GM12865 (cell line): ENCODE results near the gene RGS17.

Experiments
- DNase-seq: peaks from one replicate; pipeline ENCODE4 v3.0.0; 2010; ENCODE audit warnings: low read depth
- H3K4me3 ChIP-seq: 2 replicates; pipeline ENCODE4 v1.5.1; 2011; ENCODE audit warnings: mild to moderate bottlenecking, low read depth, low read length, control low read depth
- TF ChIP-seq, protein P1 (sequence below): IDR thresholded peaks from 2 replicates; pipeline ENCODE4 v1.5.1; 2011; ENCODE audit warnings: low read length, control low read depth, low read depth, inconsistent platforms; ENCODE audit not compliant: insufficient read depth; ENCODE audit errors: missing control alignments

RGS17 gene

DNA sequence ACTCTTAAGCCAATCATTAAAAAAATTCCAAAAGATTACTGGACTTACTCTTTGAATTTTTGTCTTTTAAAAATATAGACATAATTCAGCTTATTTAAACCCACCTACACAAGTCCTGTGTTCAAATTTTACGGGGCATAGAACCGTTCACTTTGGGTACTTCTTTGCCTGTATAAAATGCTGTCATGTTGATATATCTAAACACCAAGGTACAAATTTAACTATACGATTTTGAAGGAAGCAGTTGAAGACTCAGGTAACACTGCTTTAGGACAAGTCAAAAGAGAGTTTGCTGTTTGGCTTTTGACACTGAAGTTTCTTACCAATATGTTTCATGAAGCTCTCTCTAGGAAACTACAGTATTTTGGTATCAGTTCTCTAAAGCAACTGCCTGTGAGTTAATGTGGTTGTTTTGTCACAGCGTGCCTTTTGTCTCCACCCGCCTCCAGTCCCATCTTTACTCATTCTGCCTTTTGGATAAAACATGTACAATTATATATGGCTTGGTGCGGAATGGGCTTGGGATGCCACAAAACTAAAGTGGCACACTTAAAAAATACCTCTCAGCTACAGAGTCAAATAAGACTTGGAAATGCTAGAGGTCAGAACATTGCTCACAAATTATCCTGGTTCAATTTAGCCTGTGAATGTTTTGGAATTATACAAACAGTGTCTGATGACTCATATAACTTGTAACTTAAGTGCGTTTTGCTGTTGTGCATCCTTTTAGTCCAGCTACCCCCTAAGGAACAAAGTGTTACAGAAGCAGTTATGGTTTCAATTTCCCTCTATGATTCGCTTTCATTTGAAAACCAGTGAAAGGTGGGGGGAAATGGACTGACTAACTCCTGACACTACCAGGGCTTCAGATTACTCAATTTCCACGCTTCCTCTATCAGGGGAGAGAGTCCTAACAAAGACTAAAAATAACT is 38.7 kb downstream of the RGS17 start:
- no peak overlapping the region for H3K4me3 ChIP-seq
- TF ChIP-seq, protein P1, sequence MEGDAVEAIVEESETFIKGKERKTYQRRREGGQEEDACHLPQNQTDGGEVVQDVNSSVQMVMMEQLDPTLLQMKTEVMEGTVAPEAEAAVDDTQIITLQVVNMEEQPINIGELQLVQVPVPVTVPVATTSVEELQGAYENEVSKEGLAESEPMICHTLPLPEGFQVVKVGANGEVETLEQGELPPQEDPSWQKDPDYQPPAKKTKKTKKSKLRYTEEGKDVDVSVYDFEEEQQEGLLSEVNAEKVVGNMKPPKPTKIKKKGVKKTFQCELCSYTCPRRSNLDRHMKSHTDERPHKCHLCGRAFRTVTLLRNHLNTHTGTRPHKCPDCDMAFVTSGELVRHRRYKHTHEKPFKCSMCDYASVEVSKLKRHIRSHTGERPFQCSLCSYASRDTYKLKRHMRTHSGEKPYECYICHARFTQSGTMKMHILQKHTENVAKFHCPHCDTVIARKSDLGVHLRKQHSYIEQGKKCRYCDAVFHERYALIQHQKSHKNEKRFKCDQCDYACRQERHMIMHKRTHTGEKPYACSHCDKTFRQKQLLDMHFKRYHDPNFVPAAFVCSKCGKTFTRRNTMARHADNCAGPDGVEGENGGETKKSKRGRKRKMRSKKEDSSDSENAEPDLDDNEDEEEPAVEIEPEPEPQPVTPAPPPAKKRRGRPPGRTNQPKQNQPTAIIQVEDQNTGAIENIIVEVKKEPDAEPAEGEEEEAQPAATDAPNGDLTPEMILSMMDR = no peak
- peak; percentile 62 for DNase-seq

DNA sequence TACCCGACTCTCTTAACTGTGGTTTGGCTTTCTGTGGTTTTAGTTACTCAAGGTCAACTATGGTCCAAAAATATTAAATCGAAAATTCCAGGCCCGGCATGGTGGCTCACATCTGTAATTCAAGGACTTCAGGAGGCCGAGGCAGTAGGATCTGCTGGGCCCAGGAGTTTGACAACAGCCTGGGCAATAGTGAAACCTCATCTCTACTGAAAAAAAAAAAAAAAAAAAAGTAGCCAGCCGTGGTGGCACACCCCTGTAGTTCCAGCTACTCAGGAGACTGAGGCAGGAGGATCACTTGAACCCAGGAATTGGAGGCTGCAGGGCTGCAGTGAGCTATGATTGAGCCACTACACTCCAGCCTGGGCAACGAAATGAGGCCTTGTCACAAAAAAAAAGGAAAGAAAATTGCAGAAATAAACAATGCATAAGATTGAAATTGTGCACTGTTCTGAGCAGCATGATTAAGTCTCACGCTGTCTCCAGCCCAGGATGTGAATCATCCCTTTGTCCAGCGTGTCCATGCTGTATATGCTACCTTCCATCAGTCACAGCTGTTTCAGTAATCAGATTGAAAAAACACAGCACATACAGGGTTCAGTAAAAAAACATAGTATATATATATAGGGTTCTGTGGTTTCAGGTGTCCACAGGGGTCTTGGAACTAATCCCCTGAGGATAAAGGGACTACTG is 40.7 kb downstream of the RGS17 start:
- TF ChIP-seq, protein P1 = no peak
- no peak overlapping the region for H3K4me3 ChIP-seq
- no peak for DNase-seq

DNA sequence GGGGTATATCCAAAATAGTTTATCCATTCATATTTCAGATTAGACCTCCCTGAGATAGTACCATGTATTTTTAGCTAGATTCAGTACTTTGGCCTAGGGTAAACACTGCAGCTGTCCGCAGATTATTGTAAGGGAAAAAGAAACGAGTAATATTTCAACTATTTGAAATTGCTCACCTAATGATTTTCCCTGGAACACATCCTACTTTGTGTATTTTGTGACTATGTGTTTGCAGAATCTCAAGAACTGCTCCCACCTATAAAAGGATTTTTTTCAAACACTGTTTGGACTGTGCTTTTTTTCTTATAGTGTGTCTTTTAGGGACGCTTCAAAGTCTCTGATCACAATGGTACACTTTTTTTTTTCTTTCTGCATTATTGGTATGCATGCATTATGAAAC is 42.3 kb downstream of the RGS17 start:
- TF ChIP-seq, protein P1 = no peak
- no peak overlapping the region for H3K4me3 ChIP-seq
- no peak for DNase-seq

DNA sequence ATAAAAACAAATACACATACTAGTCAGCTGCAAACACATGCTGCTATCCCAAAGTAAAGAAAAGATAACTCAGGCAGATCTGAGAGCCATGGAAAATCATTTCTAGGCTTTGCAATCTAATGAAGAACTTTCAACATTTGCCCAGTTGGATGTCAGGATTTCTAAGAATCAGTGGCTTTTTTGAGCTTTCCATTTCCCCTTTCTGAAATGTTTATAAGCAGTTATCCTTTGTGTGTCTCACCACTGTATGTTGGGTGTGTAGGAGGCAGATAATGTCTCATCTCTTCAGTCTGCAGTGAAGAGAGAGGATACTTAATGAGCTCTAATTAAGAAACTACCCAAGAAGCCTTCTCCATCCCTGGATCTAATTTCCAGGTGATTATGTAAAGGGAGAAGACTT is 43.6 kb downstream of the RGS17 start:
- H3K4me3 ChIP-seq = no peak overlapping the region
- no peak for DNase-seq
- TF ChIP-seq, protein P1 = no peak

DNA sequence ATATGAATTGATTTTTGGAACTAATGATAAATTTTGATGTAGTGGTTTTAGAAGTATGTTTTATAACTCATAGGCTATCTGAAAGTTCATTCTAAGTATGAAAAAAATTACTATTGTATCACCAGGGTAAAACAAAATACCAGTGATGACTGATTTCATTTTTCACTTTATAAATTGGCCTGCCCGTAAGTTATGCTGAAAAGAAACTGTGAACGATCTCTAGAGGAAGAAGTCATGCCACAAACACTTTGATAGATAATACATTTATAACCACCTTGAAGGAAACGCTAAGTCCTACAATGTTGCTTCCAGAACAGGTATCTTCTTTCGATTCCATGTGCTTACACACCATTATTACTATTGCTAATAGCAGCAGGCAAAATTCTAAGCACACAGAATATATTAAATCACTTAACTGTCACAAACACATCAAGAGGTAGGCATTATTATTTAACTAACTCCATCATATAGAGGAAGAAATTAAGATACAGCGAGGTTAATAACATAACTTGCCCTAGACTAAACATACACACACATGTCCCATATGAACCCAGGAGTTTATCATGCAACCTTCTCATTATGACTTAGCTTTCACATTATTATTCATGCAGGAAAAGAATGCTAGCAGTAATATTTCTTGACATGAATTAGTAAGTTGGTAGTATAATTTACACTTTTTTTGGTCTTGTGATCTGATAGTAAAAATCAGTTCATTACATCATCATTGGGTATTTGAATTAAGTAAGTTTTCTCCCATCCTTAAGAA is 44.7 kb downstream of the RGS17 start:
- TF ChIP-seq, protein P1 = no peak
- H3K4me3 ChIP-seq = no peak overlapping the region
- no peak for DNase-seq

DNA sequence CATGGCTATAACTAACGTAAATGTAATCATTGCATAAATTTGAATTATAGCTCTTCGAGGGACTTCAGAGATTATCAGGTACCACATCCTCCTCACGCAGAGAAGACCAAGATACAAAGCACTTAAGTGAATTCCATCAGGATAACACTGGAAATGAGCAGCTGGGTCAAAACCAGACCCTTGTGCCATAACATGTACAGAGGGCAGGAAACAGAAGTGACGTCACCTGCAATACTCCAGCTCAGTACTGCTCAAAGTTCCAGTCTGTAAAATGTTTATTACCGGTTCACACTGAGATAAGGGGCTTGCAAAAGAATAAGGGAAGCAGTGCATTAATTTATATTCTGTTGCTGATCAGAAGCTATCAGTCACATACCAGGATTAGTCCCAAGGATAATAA is 45.8 kb downstream of the RGS17 start:
- DNase-seq = no peak
- H3K4me3 ChIP-seq = no peak overlapping the region
- TF ChIP-seq, protein P1 = no peak
